ENCODE measurements around the gene VCL. TPM values are rescaled to one million over a fixed set of nuclear protein-coding genes. Genes with fewer than 3 reads are reported as not detected.
A peak's percentile ranks its signal among the peaks of the same experiment; 100 is the strongest.

The VCL gene
- total and polyA plus RNA-seq, 9 of the 15 experiments (the other 6 are each of a cell fraction or from before 2014, with no cell fraction given): 29.8 to 186 (median 76.4) TPM

DNA sequence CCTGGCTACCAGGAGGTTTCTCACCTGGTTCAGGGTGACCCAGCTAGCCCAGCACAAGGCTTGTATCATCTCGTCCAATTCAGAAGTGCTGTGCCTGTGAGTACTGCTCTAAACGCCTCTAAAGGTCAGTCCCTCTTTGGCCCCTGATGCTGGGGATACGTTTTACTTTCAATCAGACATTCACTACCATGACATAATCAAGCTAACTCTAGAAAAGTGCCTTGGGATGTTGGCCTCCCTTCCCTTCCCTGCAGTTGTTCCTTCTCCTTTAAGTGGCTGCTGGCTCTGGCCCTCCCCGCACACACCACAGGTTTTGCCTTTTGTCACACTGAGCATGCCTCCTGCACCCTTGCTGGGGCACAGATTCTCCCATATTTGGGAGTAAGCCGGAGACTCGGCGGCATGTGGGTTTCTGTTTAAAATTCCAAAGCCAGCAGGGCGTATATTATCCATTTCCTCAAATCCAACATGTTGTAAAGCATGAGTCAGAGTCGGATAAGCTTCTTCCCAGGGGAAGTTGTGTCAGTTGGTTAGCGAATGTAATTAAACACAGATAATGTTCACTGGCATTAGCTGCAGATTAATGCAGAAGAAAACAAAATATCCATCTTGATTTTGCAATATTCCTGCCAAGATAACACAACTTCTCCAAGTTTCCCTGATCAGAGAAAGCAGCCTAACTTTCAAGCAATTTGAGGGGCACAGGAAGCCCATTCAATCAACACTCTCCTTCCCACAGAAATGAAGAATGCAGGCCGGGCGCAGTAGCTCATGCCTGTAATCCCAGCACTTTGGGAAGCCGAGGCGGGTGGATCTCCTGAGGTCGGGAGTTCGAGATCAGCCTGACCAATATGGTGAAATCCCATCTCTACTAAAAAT, 31.8 kb upstream of the VCL start (continued):
- TF ChIP-seq, protein P1, sequence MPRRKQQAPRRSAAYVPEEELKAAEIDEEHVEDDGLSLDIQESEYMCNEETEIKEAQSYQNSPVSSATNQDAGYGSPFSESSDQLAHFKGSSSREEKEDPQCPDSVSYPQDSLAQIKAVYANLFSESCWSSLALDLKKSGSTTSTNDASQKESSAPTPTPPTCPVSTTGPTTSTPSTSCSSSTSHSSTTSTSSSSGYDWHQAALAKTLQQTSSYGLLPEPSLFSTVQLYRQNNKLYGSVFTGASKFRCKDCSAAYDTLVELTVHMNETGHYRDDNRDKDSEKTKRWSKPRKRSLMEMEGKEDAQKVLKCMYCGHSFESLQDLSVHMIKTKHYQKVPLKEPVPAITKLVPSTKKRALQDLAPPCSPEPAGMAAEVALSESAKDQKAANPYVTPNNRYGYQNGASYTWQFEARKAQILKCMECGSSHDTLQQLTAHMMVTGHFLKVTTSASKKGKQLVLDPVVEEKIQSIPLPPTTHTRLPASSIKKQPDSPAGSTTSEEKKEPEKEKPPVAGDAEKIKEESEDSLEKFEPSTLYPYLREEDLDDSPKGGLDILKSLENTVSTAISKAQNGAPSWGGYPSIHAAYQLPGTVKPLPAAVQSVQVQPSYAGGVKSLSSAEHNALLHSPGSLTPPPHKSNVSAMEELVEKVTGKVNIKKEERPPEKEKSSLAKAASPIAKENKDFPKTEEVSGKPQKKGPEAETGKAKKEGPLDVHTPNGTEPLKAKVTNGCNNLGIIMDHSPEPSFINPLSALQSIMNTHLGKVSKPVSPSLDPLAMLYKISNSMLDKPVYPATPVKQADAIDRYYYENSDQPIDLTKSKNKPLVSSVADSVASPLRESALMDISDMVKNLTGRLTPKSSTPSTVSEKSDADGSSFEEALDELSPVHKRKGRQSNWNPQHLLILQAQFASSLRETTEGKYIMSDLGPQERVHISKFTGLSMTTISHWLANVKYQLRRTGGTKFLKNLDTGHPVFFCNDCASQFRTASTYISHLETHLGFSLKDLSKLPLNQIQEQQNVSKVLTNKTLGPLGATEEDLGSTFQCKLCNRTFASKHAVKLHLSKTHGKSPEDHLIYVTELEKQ (CRISPR knock-in tag; IDR thresholded peaks at IDR 0.05): no peak
- TF ChIP-seq NRF1 (conservative IDR thresholded peaks at IDR 0.05 in 1 of 2, IDR thresholded peaks at IDR 0.05 in 1 of 2): peak; percentile 66 to 77
- 0 out of 2 replicates have a peak, but pooled peaks have one; percentile 50 for TF ChIP-seq ZNF583 (CRISPR knock-in tag; IDR thresholded peaks at IDR 0.05)
- no peak for TF ChIP-seq GATAD2A (IDR thresholded peaks at IDR 0.05)
- TF ChIP-seq, protein P2, sequence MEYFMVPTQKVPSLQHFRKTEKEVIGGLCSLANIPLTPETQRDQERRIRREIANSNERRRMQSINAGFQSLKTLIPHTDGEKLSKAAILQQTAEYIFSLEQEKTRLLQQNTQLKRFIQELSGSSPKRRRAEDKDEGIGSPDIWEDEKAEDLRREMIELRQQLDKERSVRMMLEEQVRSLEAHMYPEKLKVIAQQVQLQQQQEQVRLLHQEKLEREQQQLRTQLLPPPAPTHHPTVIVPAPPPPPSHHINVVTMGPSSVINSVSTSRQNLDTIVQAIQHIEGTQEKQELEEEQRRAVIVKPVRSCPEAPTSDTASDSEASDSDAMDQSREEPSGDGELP (CRISPR knock-in tag; IDR thresholded peaks at IDR 0.05; ENCODE audit: borderline replicate concordance): no peak
- TF ChIP-seq, protein P3, sequence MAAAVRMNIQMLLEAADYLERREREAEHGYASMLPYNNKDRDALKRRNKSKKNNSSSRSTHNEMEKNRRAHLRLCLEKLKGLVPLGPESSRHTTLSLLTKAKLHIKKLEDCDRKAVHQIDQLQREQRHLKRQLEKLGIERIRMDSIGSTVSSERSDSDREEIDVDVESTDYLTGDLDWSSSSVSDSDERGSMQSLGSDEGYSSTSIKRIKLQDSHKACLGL (CRISPR knock-in tag; IDR thresholded peaks at IDR 0.05; ENCODE audit: borderline replicate concordance, poor library complexity, severe bottlenecking): no peak
- no peak for TF ChIP-seq HDAC1 (IDR thresholded peaks at IDR 0.05)
- no peak for TF ChIP-seq STAT5B (CRISPR knock-in tag; IDR thresholded peaks at IDR 0.05)
- TF ChIP-seq, protein P4, sequence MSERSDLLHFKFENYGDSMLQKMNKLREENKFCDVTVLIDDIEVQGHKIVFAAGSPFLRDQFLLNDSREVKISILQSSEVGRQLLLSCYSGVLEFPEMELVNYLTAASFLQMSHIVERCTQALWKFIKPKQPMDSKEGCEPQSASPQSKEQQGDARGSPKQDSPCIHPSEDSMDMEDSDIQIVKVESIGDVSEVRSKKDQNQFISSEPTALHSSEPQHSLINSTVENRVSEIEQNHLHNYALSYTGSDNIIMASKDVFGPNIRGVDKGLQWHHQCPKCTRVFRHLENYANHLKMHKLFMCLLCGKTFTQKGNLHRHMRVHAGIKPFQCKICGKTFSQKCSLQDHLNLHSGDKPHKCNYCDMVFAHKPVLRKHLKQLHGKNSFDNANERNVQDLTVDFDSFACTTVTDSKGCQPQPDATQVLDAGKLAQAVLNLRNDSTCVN (CRISPR knock-in tag; IDR thresholded peaks at IDR 0.05): no peak
- no peak for TF ChIP-seq MCM5 (IDR thresholded peaks at IDR 0.05; ENCODE audit: low read depth)
- no peak for TF ChIP-seq ZEB2 (IDR thresholded peaks at IDR 0.05)
- no peak for TF ChIP-seq ETV6 (IDR thresholded peaks at IDR 0.05; ENCODE audit: borderline replicate concordance in 1 of 2, low read depth in 2 of 2, low read length in 1 of 2)
- TF ChIP-seq ETV6 (CRISPR knock-in tag; IDR thresholded peaks at IDR 0.05; ENCODE audit: borderline replicate concordance): no peak
- TF ChIP-seq YY1 (IDR thresholded peaks at IDR 0.05; ENCODE audit: borderline replicate concordance in 1 of 3, control insufficient read depth in 1 of 3, extremely low read depth in 1 of 3, insufficient read depth in 3 of 3, insufficient read length in 1 of 3, insufficient replicate concordance in 2 of 3, low read depth in 1 of 3, low read length in 2 of 3): no peak
- TF ChIP-seq ZNF146 (CRISPR knock-in tag; IDR thresholded peaks at IDR 0.05; ENCODE audit: unreplicated experiment): no peak
- TF ChIP-seq U2AF2 (optimal IDR thresholded peaks at IDR 0.05; ENCODE audit: low read depth, low read length): no peak
- 0 out of 4 replicates have a peak, but pooled peaks have one; percentile 27 to 48 for TF ChIP-seq MAZ (CRISPR knock-in tag; conservative IDR thresholded peaks at IDR 0.05 in 1 of 2, IDR thresholded peaks at IDR 0.05 in 1 of 2)
- TF ChIP-seq, protein P5, sequence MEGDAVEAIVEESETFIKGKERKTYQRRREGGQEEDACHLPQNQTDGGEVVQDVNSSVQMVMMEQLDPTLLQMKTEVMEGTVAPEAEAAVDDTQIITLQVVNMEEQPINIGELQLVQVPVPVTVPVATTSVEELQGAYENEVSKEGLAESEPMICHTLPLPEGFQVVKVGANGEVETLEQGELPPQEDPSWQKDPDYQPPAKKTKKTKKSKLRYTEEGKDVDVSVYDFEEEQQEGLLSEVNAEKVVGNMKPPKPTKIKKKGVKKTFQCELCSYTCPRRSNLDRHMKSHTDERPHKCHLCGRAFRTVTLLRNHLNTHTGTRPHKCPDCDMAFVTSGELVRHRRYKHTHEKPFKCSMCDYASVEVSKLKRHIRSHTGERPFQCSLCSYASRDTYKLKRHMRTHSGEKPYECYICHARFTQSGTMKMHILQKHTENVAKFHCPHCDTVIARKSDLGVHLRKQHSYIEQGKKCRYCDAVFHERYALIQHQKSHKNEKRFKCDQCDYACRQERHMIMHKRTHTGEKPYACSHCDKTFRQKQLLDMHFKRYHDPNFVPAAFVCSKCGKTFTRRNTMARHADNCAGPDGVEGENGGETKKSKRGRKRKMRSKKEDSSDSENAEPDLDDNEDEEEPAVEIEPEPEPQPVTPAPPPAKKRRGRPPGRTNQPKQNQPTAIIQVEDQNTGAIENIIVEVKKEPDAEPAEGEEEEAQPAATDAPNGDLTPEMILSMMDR (IDR thresholded peaks at IDR 0.05 in 2 of 3, conservative IDR thresholded peaks at IDR 0.05 in 1 of 3; ENCODE audit: insufficient read depth in 2 of 3, low read depth in 1 of 3, low read length in 3 of 3): no peak

Measured in K562 (cell line).